Daoy (cell line): ENCODE results near the gene NELFA. TPM values are rescaled to one million over a fixed set of nuclear protein-coding genes. Genes with fewer than 3 reads are reported as not detected.
"Not testable (repeated sequence)": the region's sequence is repeated elsewhere in the genome, so short reads cannot be mapped to it uniquely, and the experiment has no call there.

Experiments
- DNase-seq: peaks from one replicate; pipeline ENCODE4 v3.0.0-alpha.2; 2015; ENCODE audit warnings: low read depth
- total RNA-seq: library from RNA; depleted of rRNA; stranded (reverse); fragments of >200 nt; shearing (Covaris generic); gene quantifications from 2 replicates; pipeline ENCODE4 v1.2.3, GENCODE V29; 2014

Gene NELFA
- total RNA-seq, 1 experiment from 2014 or later: 22.9 TPM

GRCh38 chr4:2040391-2041238 lies 31.8 kb upstream of the NELFA start:
- no peak for DNase-seq

GRCh38 chr4:2036866-2037265 lies 28.1 kb upstream of the NELFA start:
- no peak for DNase-seq

DNA sequence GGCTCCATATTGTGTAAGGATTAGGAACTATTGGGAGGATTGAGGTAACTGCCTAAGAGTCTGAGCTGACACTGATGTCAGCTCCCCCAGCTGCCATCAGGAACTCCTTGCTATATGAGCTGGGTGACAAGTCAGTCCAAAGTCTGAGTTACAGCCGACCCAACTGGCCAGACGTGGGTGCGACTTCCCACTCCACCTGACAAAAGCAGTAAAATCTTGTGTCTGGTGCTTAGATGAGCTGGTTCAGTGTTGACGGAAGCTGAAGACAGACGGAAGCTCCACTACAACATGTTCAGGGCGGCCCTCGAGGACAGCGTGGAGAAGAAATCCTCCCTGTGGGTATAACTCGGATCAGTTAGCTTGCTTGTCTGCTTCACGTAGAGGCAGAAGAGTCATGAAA lies 27.6 kb upstream of the NELFA start:
- DNase-seq: no peak

- not testable (repeated sequence) for DNase-seq
Observed at GRCh38 chr4:2031161-2031560, 22.4 kb upstream of the NELFA start.

DNA sequence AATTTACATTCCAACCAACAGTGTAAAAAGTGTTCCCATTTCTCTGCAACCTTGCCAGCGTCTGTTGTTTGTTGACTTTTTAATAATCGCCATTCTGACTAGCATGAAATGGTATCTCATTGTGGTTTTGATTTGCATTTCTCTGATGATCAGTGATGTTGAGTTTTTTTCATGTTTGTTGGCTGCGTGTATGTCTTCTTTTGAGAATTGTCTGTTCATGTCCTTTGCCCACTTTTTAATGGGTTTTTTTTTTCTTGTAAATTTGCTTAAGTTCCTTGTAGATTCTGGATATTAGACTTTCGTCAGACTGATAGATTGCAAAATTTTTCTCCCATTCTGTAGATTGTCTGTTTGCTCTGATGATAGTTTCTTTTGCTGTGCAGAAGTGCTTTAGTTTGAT lies 18.3 kb upstream of the NELFA start:
- DNase-seq: not testable (repeated sequence)

DNA sequence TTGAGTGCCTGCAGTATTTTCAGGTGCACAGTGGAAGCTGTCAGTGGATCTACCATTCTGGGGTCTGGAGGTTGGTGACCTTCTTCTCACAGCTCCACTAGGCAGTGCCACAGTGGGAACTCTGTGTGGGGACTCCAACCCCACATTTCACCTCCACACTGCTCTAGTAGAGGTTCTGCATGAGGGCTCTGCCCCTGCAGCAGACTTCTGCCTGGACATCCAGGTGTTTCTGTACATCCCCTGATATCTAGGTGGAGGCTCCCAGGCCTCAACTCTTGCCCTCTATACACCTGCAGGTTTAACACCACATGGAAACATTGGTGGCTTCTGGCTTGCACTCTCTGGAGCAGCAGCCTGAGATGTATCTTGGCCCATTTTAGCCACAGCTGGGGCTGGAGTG lies 17.0 kb upstream of the NELFA start:
- no peak for DNase-seq

DNA sequence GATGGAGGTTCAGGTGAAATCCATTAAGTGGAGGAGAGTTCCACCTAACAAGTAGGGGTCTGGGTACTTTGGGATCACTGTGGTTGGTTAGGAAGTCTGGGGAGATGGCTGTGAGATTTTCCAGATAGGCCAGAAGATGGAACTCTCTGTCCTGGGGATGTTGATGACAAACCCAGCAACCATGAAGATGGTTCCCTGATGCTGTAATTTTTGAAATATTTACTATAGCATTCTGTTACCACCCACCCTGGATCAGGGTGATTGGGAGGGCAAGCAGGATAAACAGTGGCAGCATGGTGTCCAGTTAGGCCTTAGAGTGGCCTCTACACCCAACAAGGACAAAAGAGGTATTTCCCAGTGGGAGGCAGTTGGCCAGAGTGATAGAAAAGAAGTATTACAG lies 15.9 kb upstream of the NELFA start:
- DNase-seq: no peak

- DNase-seq: not testable (repeated sequence)
Observed at GRCh38 chr4:2021358-2022018, 12.7 kb upstream of the NELFA start.

DNA sequence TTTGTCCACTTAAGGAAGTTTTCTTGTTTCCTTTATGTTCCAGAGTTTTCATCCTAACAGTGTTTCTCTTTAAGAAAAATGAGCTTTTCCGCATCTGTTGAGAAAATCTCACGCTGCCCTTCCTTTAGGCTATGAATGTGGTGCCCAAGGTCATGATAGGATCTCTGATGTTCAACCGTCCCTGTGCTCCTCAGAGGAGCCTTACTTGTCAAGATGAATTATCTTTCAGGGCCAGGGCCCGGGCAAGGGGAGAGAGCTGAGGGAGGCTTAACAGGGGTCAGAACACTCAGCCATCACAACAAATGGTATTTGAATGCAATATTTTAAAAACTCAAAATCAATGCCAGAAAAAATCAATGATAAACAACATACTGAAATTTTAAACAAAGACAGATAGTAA lies 6.2 kb upstream of the NELFA start:
- DNase-seq: no peak

- DNase-seq: no peak
Observed at GRCh38 chr4:2011583-2011982, 2.8 kb upstream of the NELFA start.

DNA sequence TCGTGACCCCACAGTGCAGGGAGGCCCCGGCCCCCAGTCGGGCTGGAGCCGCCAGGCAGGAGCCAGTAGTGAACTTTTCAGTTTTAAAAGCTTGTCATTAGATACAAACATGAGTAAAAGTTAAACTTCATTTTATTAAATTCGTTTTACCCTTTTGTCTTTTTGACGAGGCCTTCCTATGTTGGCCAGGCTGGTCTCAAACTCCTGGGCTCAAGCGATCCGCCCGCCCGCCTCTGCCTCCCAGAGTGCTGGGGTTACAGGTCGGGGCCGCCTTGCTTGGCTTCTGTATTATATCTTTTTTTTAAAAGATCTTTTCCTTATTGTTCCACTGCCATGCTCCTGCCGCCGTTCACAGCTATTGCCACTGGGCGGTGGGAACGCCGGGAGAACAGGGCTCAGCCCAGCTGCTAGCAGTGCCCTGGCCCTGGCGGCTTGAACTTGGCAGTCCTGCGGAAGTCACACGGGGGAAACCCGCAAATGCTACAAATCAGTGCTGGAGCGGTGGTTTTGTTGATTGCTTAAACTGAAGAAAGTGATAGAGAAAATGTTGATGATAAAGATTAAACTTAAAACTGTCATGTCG lies 968 bp upstream of the NELFA start:
- DNase-seq: peak; percentile 64

DNA sequence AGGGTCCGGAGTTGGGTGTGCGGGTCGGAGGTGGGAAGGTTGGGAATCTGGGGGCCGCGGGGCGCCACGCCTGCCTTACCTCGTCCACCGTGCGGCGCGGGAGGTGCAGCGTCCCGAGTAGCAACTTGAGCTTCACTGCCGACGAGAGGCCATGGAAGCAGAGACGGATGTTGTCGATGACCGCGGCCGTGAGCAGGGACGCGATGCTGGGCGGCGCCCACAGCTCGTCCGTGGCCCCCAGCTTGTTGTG lies 178 bp downstream of the NELFA start:
- DNase-seq: no peak

DNA sequence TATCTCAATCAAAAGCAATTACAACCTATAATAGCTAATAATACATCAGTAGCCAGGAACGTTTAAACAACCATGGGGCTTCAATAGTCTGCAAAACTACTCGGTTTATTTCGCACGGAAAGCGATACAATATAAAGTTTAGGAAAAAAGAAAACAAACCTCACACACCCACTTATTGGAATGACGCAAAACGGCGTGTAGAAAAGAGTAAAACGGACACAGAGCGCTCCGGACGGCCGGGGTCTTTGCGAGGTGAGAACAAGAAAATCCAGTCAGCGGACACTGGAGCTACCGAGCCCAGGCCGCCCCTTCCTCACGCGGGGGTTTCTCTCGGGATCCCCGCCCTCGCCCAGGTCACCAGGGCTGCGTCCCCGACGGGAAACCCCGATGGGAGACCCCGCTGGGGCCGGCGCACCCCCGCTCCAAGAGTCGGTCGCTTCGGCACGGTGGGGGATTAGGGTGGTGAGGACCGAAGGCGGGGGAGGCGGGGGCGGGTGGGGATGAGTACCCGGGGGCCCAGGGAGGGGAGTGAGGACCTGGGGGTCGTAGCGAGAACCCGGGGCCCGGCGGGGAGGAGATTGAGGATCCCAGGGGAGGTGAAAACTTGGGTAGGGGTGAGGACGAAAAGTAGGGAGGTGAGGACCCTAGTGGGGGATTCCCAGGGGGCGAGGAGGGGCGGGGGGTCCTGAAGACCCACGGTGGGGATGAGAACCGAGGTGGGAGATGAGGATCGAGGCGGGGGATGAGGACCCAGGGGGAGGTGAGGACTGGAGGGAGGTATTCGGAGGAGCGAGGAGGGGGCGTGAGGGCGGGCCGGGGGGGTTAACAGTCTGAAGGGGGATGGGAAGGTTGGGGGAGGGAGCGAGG lies 737 bp downstream of the NELFA start:
- no peak for DNase-seq

- no peak for DNase-seq
Observed at GRCh38 chr4:2006956-2007653, 1.7 kb downstream of the NELFA start.

DNA sequence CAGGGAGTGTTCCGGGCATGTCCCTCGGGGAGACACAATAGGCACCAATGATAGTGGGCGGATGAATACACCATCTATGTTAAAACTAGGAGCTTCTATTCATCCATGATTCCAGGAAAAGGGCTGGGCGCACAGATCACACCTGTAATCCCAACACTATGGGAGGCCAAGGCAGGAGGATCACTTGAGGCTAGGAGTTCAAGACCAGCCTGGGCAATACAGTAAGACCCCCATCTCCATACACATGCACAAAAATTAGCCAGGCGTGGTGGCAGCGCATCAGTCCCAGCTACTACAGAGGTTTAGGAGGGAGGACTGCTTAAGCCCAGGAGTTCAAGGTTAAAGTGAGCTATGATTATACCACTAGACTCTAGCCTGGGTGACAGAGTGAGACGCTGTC lies 2.4 kb downstream of the NELFA start:
- no peak for DNase-seq

DNA sequence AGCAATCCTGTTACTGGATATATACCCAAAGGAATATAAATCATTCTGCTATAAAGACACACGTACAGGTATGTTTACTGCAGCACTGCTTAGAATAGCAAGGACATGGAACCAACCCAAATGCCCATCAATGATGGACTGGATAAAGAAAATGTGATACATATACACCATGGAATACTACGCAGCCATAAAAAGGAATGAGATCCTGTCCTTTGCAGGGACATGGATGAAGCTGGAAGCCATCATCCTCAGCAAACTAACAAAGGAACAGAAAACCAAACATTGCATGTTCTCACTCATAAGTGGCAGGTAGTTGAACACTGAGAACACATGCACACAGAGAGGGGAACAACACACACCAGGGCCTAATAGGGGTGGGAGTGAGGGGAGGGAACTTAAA lies 5.4 kb downstream of the NELFA start:
- not testable (repeated sequence) for DNase-seq

- not testable (repeated sequence) for DNase-seq
Observed at GRCh38 chr4:1999308-1999707, 9.5 kb downstream of the NELFA start.

GRCh38 chr4:1998296-1998695 lies 10.5 kb downstream of the NELFA start:
- DNase-seq: no peak

GRCh38 chr4:1997712-1998111 lies 11.1 kb downstream of the NELFA start:
- no peak for DNase-seq

- no peak for DNase-seq
Observed at GRCh38 chr4:1996866-1997611, 11.7 kb downstream of the NELFA start.

GRCh38 chr4:1994938-1995337 lies 13.8 kb downstream of the NELFA start:
- DNase-seq: no peak
